ENCODE data around the gene TMIGD3.

Gene TMIGD3

DNA sequence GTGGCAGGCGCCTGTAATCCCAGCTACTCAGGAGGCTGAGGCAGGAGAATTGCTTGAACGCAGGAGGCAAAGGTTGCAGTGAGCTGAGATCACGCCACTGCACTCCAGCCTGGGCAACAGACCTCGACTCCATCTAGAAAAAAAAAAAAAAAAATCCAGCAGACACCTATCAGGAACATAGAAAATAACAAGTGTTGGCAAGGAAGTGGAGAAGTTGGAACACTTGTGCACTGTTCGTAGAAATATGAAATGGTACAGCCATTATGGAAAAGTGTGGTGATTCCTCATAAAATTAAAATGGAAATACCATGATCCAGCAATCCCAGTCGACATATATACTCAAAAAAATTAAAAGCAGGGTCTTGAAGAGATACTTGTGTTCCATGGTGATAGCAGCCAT is 41.7 kb downstream of the TMIGD3 start:
- H3K4me3 Mint-ChIP-seq = no peak overlapping the region
- peaks cover 18% of the 10 kb centered on the region for H3K4me1 Mint-ChIP-seq (ENCODE audit: low read depth)
- no peak overlapping the region for H3K27ac Mint-ChIP-seq
- H3K36me3 Mint-ChIP-seq (ENCODE audit: low read depth) = peaks cover 80% of the 10 kb centered on the region
- H3K27me3 Mint-ChIP-seq = no peaks in the 10 kb centered on the region
- intact Hi-C loops (cut with micrococcal nuclease) = loop anchor here (2.0 kb wide), 1 partner anchor 15 kb away; no protein-coding TSS in a partner anchor
- no peaks in the 10 kb centered on the region for H3K9me3 Mint-ChIP-seq

DNA sequence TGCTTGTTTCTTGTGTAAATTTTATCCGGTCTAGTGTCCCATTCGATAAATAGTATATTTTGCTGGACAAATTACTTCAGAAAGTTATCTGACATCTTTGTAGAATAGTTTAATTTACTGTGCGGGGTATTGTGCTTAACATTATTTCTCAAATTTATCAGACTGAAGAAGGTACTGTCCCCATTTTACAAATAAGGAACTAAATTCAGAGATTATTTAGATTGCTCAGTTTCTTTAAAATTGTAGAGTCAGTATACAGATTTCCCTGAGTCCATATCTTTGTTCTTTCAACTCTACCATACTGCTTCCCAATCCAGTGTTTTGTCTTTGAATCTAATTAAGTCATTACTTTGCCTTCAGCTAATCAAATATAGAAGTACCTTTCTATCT is 47.8 kb downstream of the TMIGD3 start:
- intact Hi-C loops (cut with micrococcal nuclease) = no loop called here
- Mint-ChIP-seq H3K4me1 (ENCODE audit: low read depth) (peaks cover 46% of the 10 kb centered on the region), H3K27ac (no peak overlapping the region), H3K36me3 (ENCODE audit: low read depth) (peaks cover 88% of the 10 kb centered on the region), H3K4me3 (no peak overlapping the region), H3K27me3 (no peaks in the 10 kb centered on the region), H3K9me3 (no peaks in the 10 kb centered on the region)

DNA sequence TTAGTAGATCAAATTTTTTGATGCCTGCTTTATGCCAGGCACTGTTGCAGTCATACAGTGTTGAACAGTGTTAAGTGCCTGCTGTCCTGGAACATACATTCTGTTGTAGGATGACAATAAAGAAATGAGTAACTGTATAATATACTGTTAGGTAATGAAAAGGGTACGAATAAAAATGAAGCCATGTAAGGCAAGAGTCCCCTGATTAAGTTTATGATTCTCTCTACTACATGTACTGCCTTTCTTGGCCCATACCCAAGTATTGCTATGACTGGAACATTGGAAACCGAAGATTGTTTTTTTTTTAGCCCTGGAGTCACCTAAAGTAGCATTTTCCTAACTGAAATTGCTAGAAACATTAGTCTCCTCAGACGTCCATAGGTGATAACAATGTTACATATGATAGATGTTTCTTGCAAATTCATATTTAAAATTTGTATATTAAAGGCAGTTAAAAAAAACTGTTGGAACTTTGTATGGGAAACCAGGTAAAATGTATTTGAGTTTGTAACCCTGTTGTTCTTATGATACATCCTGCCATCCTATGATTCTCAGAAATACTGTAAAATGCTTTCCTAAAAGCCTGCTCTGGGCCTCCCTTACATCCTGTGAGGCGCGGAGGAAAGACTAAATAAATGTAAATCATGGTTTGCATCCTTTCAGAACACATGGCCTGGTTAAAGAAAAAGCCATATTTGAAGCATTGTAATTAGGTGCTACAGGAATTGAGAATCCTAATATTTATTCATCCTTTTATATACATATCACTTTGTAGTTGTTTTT is 48.4 kb downstream of the TMIGD3 start:
- intact Hi-C loops (cut with micrococcal nuclease) = no loop called here
- H3K36me3 Mint-ChIP-seq (ENCODE audit: low read depth) = peaks cover 89% of the 10 kb centered on the region
- H3K4me1 Mint-ChIP-seq (ENCODE audit: low read depth) = peaks cover 46% of the 10 kb centered on the region
- no peaks in the 10 kb centered on the region for H3K9me3 Mint-ChIP-seq
- H3K27ac Mint-ChIP-seq = no peak overlapping the region
- no peaks in the 10 kb centered on the region for H3K27me3 Mint-ChIP-seq
- H3K4me3 Mint-ChIP-seq = no peak overlapping the region

DNA sequence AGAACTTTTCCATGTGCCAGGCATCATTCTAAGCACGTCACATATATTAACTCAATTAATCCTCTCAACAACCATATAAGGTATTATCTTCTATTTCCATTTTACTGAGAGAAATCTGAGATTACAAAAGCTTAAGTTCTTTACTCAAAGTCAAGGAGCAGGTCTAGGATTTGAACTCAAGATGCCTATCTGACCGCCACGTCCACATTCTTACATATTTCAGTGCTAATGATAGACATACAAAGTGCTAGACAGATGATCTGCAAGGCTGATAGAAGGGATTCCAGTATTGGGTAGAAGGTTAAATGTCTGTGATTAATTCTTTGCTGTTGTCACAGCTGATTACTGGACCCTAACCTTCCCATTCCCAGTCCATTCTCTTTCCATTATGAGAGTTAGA is 49.7 kb downstream of the TMIGD3 start:
- peaks cover 46% of the 10 kb centered on the region for H3K4me1 Mint-ChIP-seq (ENCODE audit: low read depth)
- no peaks in the 10 kb centered on the region for H3K9me3 Mint-ChIP-seq
- H3K27me3 Mint-ChIP-seq = no peaks in the 10 kb centered on the region
- intact Hi-C loops (cut with micrococcal nuclease) = no loop called here
- H3K27ac Mint-ChIP-seq = no peak overlapping the region
- H3K4me3 Mint-ChIP-seq = no peak overlapping the region
- H3K36me3 Mint-ChIP-seq (ENCODE audit: low read depth) = peaks cover 91% of the 10 kb centered on the region

DNA sequence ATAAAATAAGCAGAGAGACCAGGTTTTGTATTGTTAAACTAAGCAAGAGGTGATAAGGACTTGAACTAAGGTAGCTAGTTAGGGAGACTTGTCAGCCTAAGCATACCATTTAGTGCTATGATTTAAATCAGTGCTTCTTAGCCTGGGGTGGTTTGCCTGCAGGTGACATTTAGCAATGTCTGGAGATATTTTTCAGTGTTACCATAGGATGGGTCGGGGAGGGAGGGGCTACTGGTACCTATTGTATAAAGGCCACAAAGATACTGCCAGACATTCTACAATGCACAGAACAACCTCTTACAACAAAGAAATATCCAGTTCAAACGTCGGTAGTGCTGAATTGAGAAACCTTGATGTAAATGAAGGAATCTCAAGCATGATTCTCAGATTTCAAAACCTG is 50.9 kb downstream of the TMIGD3 start:
- Mint-ChIP-seq H3K4me3 (no peak overlapping the region), H3K27me3 (no peaks in the 10 kb centered on the region), H3K9me3 (no peaks in the 10 kb centered on the region), H3K4me1 (ENCODE audit: low read depth) (peaks cover 55% of the 10 kb centered on the region), H3K27ac (no peak overlapping the region), H3K36me3 (ENCODE audit: low read depth) (peaks cover 84% of the 10 kb centered on the region)
- intact Hi-C loops (cut with micrococcal nuclease) = no loop called here

DNA sequence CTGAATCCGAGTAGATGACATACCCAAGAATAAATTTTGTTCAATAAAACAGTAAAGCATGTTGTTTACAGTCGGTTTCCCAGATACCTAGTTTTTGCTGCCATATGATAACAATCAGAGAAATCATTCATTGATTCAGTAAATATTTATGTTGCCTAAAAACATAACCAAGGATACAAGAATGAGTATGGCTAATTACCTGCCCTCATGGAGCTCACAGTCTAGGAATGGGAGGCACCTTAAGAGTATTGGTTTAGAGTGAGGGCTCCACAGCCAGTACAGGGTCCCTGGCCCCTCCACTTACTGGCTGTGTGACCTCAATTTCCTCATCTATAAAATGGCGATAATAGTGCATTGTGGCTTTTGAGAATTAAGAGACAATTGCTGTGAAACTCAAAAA is 53.2 kb downstream of the TMIGD3 start:
- intact Hi-C loops (cut with micrococcal nuclease) = no loop called here
- Mint-ChIP-seq H3K27ac (peak overlapping the region; percentile 98), H3K36me3 (ENCODE audit: low read depth) (peaks cover 80% of the 10 kb centered on the region), H3K4me1 (ENCODE audit: low read depth) (peaks cover 58% of the 10 kb centered on the region), H3K4me3 (peak overlapping the region; percentile 100), H3K9me3 (no peaks in the 10 kb centered on the region), H3K27me3 (no peaks in the 10 kb centered on the region)

DNA sequence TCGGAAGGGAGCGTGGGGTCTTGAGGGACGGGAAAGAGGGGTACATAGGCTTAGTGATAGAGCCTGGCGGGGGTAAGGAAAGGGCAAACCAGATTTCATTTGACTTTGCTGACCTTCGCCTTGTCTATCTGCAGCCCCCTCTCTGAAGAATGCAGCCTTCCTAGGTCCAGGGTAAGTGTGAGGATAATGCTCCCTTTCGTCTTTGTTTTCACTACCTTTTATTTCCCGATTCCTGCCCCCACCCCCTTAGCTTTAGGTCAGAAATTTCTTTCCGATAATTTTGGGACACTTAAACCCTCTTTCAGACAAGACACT is 53.8 kb downstream of the TMIGD3 start:
- peak overlapping the region; percentile 98 for H3K27ac Mint-ChIP-seq
- no peaks in the 10 kb centered on the region for H3K9me3 Mint-ChIP-seq
- intact Hi-C loops (cut with micrococcal nuclease) = loop anchor here (1.0 to 2.0 kb wide), 3 partner anchors 21 to 306 kb away; partner anchors contain the start of gene DDX20
- peak overlapping the region; percentile 100 for H3K4me3 Mint-ChIP-seq
- H3K36me3 Mint-ChIP-seq (ENCODE audit: low read depth) = peaks cover 80% of the 10 kb centered on the region
- no peaks in the 10 kb centered on the region for H3K27me3 Mint-ChIP-seq
- peaks cover 54% of the 10 kb centered on the region for H3K4me1 Mint-ChIP-seq (ENCODE audit: low read depth)

DNA sequence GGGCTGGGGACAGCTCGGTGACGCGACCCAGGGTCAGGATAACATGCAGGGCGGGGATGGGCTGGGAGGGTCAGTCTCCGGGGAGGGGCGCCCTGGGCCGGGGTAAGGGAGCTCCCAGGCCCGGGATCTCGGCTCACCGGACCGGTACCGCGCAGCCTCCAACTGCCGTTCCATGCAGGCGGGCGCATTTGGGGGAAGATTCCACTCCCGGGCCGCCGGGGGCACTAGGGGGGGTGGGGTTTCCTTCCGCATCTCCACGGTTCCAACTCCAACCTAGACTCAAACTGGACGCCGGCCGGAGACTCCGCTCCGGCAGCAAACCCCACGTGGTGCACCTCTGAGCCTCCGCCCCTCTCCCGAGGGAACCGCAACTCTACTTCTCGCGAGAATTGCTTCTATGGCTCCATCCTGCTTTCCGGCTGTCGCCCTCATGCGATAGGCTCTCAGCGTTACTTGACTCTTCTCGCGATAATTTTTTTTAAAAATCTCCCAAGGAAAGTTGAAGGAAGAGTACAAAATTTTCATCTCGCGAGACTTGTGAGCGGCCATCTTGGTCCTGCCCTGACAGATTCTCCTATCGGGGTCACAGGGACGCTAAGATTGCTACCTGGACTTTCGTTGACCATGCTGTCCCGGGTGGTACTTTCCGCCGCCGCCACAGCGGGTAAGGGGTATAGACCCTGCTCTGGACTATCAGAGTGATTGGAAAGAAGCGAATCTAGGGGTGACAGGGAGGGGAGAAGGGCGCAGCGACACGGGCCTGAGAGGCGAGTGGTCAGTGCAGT is 54.3 kb downstream of the TMIGD3 start, which contains the start of the genes ATP5PB and WDR77:
TSS of gene ATP5PB (plus strand) at position 547 of the 785 bp plus-strand sequence. CDS start at position 625, 78 bp downstream.
TSS of gene WDR77 (minus strand) at position 339 of the 785 bp plus-strand sequence. CDS start at position 252, 87 bp downstream.
- H3K9me3 Mint-ChIP-seq = no peaks in the 10 kb centered on the region

DNA sequence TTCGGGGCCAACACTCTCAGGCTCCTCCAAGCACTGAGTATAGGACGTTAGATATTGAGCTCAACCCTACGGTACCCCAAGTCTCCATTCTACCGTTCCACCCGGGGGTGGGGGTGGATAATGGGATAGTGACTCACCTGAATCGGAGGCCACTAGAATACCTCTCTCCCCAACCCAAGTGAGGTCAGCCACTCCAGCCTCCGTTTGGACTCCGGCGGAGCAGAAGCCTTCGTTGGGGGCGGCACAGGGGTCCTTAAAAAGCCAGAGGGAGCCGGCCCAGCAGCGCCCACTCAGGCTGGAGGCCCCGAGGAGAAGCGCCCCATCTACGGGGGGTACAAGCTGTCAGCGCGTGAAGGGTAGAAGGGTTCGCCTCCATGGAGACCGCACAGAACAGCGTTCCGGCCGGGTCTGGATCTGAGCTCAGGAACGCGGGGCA is 54.9 kb downstream of the TMIGD3 start:
- intact Hi-C loops (cut with micrococcal nuclease) = loop anchor here (2.0 kb wide), 2 partner anchors 22 to 58 kb away; no protein-coding TSS in a partner anchor
- peak overlapping the region; percentile 100 for H3K4me3 Mint-ChIP-seq
- H3K27me3 Mint-ChIP-seq = no peaks in the 10 kb centered on the region
- H3K4me1 Mint-ChIP-seq (ENCODE audit: low read depth) = peaks cover 43% of the 10 kb centered on the region
- H3K9me3 Mint-ChIP-seq = no peaks in the 10 kb centered on the region
- H3K27ac Mint-ChIP-seq = peak overlapping the region; percentile 98
- H3K36me3 Mint-ChIP-seq (ENCODE audit: low read depth) = peaks cover 80% of the 10 kb centered on the region

More for the DNA sequence above, 54.3 kb downstream of the TMIGD3 start, which contains the start of the genes ATP5PB and WDR77:
- intact Hi-C loops (cut with micrococcal nuclease) = loop anchor here (1.0 to 2.0 kb wide), 3 partner anchors 22 to 306 kb away; partner anchors contain the start of gene DDX20
- Mint-ChIP-seq H3K36me3 (ENCODE audit: low read depth) (peaks cover 80% of the 10 kb centered on the region), H3K4me3 (peak within 1 kb of the TSS; percentile 100), H3K4me1 (ENCODE audit: low read depth) (peaks cover 48% of the 10 kb centered on the region), H3K27ac (peak within 1 kb of the TSS; percentile 98), H3K27me3 (no peaks in the 10 kb centered on the region)

DNA sequence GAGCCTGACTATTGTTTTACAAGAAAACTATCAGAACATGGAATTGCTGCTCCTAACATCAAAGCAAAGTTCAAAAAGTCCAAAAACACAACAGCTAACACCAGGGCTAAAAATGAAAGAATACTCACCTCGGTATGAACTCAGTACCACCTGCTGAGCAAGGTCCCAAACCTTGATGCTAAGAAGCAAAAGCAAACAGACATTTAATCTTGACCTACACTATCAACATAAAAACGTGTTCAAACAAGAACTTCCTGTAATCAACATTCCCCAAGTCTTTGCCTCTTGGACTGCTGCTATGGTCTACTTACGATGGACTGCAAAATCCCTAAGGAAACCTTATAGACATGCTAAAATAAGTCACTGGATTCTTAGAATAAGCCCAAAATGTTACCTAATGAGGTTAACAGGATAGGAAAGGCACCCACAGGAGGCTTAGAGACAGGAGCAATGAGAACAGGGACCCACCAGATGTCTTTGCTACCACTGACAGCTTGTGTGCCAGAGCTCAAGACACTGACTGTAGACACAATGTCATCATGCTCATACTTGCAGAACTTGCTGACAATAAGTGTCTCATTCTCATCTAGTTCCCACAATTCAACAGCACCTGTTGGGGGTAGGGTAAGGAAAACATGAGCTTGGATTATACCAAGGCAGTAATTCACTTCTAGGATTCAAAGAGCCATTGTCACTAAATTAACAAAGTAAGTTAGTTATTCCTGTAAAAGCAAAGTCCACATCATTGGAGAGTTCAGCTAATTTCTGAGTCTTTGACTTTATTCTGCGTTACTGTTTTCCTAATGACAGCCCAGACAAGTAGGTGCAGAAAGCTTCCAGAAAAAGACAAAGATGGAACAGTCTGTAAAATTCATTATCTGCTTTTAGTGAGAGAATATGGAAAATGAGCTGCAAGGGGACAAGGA is 56.2 kb downstream of the TMIGD3 start:
- intact Hi-C loops (cut with micrococcal nuclease) = loop anchor here (2.0 kb wide), 1 partner anchor 14 kb away; no protein-coding TSS in a partner anchor
- peaks cover 41% of the 10 kb centered on the region for H3K4me1 Mint-ChIP-seq (ENCODE audit: low read depth)
- H3K4me3 Mint-ChIP-seq = peak overlapping the region; percentile 100
- H3K9me3 Mint-ChIP-seq = no peaks in the 10 kb centered on the region
- no peak overlapping the region for H3K27ac Mint-ChIP-seq
- H3K27me3 Mint-ChIP-seq = no peaks in the 10 kb centered on the region
- H3K36me3 Mint-ChIP-seq (ENCODE audit: low read depth) = peaks cover 88% of the 10 kb centered on the region

DNA sequence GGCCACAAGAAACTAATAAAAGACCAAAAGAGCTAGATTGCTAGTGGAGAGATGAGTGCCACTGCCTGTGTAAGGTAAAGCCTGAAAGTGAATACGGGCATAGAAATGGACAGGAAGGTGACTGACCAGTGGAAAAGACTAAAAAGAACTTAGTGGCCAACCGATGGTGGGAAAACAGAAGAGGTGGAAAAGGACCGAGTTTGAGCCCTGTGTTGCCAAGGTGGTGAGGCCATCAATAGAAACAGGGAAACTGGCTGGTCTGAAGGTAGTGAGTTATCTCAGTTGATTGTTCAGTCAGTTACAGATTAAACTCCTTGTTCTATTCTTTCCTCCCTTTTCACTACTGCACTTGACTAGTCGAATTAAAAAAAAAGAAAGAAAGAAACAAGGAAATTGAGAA is 56.9 kb downstream of the TMIGD3 start:
- H3K36me3 Mint-ChIP-seq (ENCODE audit: low read depth) = peaks cover 88% of the 10 kb centered on the region
- no peaks in the 10 kb centered on the region for H3K27me3 Mint-ChIP-seq
- H3K9me3 Mint-ChIP-seq = no peaks in the 10 kb centered on the region
- no peak overlapping the region for H3K4me3 Mint-ChIP-seq
- H3K4me1 Mint-ChIP-seq (ENCODE audit: low read depth) = peaks cover 34% of the 10 kb centered on the region
- intact Hi-C loops (cut with micrococcal nuclease) = loop anchor here (2.0 kb wide), 1 partner anchor 14 kb away; no protein-coding TSS in a partner anchor
- H3K27ac Mint-ChIP-seq = no peak overlapping the region

DNA sequence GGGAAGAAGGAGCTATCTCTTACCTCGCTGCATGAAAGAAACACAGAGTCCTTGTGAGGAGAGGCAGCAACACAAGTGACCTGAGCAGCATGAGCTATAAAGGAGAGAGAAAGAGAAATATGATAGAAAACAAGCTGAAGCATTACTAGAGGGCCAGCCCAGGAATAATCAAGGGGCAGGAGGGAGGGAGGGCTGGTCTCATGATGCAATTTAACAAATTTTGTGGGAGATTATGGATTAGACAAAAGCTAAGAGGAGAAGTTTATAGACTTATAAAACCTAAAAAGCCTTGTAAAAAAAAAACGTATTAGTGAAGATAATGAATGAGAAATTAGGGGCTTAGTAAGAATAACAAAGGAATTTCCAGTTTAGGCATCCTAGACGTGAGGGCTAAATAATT is 59.4 kb downstream of the TMIGD3 start:
- no peak overlapping the region for H3K4me3 Mint-ChIP-seq
- intact Hi-C loops (cut with micrococcal nuclease) = no loop called here
- no peak overlapping the region for H3K27ac Mint-ChIP-seq
- no peaks in the 10 kb centered on the region for H3K27me3 Mint-ChIP-seq
- H3K4me1 Mint-ChIP-seq (ENCODE audit: low read depth) = peaks cover 25% of the 10 kb centered on the region
- H3K36me3 Mint-ChIP-seq (ENCODE audit: low read depth) = peaks cover 89% of the 10 kb centered on the region
- H3K9me3 Mint-ChIP-seq = no peaks in the 10 kb centered on the region

DNA sequence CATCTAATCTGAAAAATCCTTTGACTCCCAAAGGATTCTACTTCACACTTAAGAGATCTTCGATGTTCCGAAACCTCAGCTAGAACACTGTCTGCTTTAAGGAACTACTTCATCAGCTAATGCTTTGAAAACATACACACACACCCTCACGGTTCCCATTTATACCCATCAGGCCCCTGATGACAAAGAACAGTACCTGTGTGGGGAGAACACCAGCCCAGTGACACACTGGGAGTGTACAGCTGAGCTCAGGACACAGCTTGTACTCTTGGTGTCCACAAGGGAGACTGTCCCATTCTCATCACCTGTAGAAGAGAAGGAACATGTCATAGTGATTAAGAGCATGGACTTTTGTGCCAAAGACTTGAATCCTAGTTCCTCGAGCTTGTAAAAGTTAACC is 61.0 kb downstream of the TMIGD3 start:
- intact Hi-C loops (cut with micrococcal nuclease) = no loop called here
- Mint-ChIP-seq H3K36me3 (ENCODE audit: low read depth) (peaks cover 97% of the 10 kb centered on the region), H3K4me3 (no peak overlapping the region), H3K27me3 (no peaks in the 10 kb centered on the region), H3K27ac (no peak overlapping the region), H3K9me3 (no peaks in the 10 kb centered on the region), H3K4me1 (ENCODE audit: low read depth) (peaks cover 15% of the 10 kb centered on the region)
